IMR-90 (cell line): ENCODE measurements around the gene ATOH8. TPM values are rescaled to one million over a fixed set of nuclear protein-coding genes. Genes with fewer than 3 reads are reported as not detected.

ENCODE experiments used
- ATAC-seq: fragments of 200-7000 bp; cut with Tn5 transposase; 2 replicates; pipeline ENCODE4 v1.9.1; 2020; ENCODE audit warnings: low read depth, mild to moderate bottlenecking, moderate library complexity
- BruUV-seq: library from RNA; stranded (reverse); fragments of 400-500 nt; replicated peaks from 2 replicates; lab custom pipeline; 2021; lab: Mats Ljungman, UMichigan
- CTCF ChIA-PET: fragments of 300-600 bp; formaldehyde crosslinking; extraction: SDS; loops from one replicate; lab custom pipeline; 2021; ENCODE audit warnings: antibody characterized with exemption; lab: Yijun Ruan, JAX
- POLR2A ChIA-PET: fragments of 300-600 bp; sonication (Branson Sonifier 250); formaldehyde crosslinking; loops from one replicate; lab custom pipeline; 2022; ENCODE audit warnings: antibody characterized with exemption; ENCODE audit not compliant: unreplicated experiment; lab: Charles Lee
- DNase-seq: peaks from one replicate; pipeline ENCODE4 v3.0.0; 2013
- H2AFZ ChIP-seq: replicated peaks from 2 replicates; pipeline ENCODE3; 2013; ENCODE audit warnings: low read length, mild to moderate bottlenecking; ENCODE audit not compliant: poor library complexity
- H2AK5ac ChIP-seq: 2 replicates; pipeline ENCODE4 v1.6.1; 2013; ENCODE audit warnings: low read depth, low read length, inconsistent platforms
- H2AK9ac ChIP-seq: replicated peaks from 2 replicates; pipeline ENCODE3; 2013; ENCODE audit warnings: mild to moderate bottlenecking, low read depth, low read length, moderate library complexity; ENCODE audit not compliant: poor library complexity
- H2BK120ac ChIP-seq: 2 replicates; pipeline ENCODE4 v1.6.1; 2013; ENCODE audit warnings: low read depth, low read length, inconsistent platforms
- H2BK15ac ChIP-seq: 3 replicates; pipeline ENCODE4 v1.6.1; 2013; ENCODE audit warnings: low read depth, low read length, inconsistent platforms
- H2BK20ac ChIP-seq: 2 replicates; pipeline ENCODE4 v1.6.1; 2013; ENCODE audit warnings: low read depth, mild to moderate bottlenecking, inconsistent platforms, low read length, moderate library complexity
- H2BK5ac ChIP-seq: 2 replicates; pipeline ENCODE4 v1.6.1; 2013; ENCODE audit warnings: mild to moderate bottlenecking, low read depth, low read length, inconsistent platforms; ENCODE audit not compliant: poor library complexity, severe bottlenecking
- H3K14ac ChIP-seq: replicated peaks from 2 replicates; pipeline ENCODE4 v1.6.1; 2013; ENCODE audit warnings: low read depth, low read length, inconsistent platforms
- H3K18ac ChIP-seq: 2 replicates; pipeline ENCODE4 v1.6.1; 2013; ENCODE audit warnings: low read depth, low read length, control low read depth
- H3K23ac ChIP-seq: 2 replicates; pipeline ENCODE4 v1.6.1; 2013; ENCODE audit warnings: low read depth, low read length, inconsistent platforms
- H3K27ac ChIP-seq: 2 replicates; pipeline ENCODE4 v1.5.1; 2013; ENCODE audit warnings: mild to moderate bottlenecking, control low read depth, low read length; ENCODE audit not compliant: insufficient read depth
- H3K27me3 ChIP-seq: 2 replicates; pipeline ENCODE4 v1.6.1; 2013; ENCODE audit warnings: low read length; ENCODE audit not compliant: control insufficient read depth, insufficient read depth
- H3K36me3 ChIP-seq: 2 replicates; pipeline ENCODE4 v1.6.1; 2013; ENCODE audit warnings: low read length, mixed read lengths; ENCODE audit not compliant: control insufficient read depth, insufficient read depth
- H3K4ac ChIP-seq: 2 replicates; pipeline ENCODE4 v1.6.1; 2013; ENCODE audit warnings: low read depth, low read length, inconsistent platforms
- H3K4me1 ChIP-seq: 2 replicates; pipeline ENCODE4 v1.6.1; 2013; ENCODE audit warnings: low read length, mixed read lengths; ENCODE audit not compliant: control insufficient read depth, insufficient read depth
- H3K4me2 ChIP-seq: 2 replicates; pipeline ENCODE4 v1.6.1; 2013; ENCODE audit warnings: low read depth, mild to moderate bottlenecking, control low read depth, low read length, moderate library complexity
- H3K4me3 ChIP-seq: 2 replicates; pipeline ENCODE4 v1.5.1; 2013; ENCODE audit warnings: low read depth, mild to moderate bottlenecking, control low read depth, low read length, moderate library complexity; ENCODE audit not compliant: insufficient read depth
- H3K56ac ChIP-seq: 2 replicates; pipeline ENCODE4 v1.6.1; 2013; ENCODE audit warnings: low read length, inconsistent platforms; ENCODE audit not compliant: insufficient read depth; ENCODE audit errors: extremely low read depth
- H3K79me1 ChIP-seq, 2 experiments: 2 replicates each; pipeline ENCODE4 v1.6.1; 2013; ENCODE audit warnings: low read length in 2 of 2, inconsistent platforms in 1 of 2, low read depth in 1 of 2
- H3K9ac ChIP-seq: 2 replicates; pipeline ENCODE4 v1.6.1; 2013; ENCODE audit warnings: low read depth, low read length, control low read depth
- H3K9me1 ChIP-seq: 2 replicates; pipeline ENCODE4 v1.6.1; 2013; ENCODE audit warnings: low read length, inconsistent platforms; ENCODE audit not compliant: insufficient read depth
- H3K9me3 ChIP-seq: 2 replicates; pipeline ENCODE4 v1.6.1; 2013; ENCODE audit warnings: low read length; ENCODE audit not compliant: control insufficient read depth, insufficient read depth
- H4K20me1 ChIP-seq: 2 replicates; pipeline ENCODE4 v1.6.1; 2013; ENCODE audit warnings: low read length, inconsistent platforms; ENCODE audit not compliant: insufficient read depth
- H4K5ac ChIP-seq: 2 replicates; pipeline ENCODE4 v1.6.1; 2013; ENCODE audit warnings: mild to moderate bottlenecking, low read depth, low read length, control low read depth
- H4K8ac ChIP-seq, 2 experiments: 2 replicates each; pipeline ENCODE4 v1.6.1; 2013; ENCODE audit warnings: low read depth in 2 of 2, low read length in 2 of 2, control low read depth in 1 of 2, inconsistent platforms in 1 of 2
- H4K91ac ChIP-seq: 2 replicates; pipeline ENCODE4 v1.6.1; 2013; ENCODE audit warnings: low read depth, low read length, inconsistent platforms; ENCODE audit not compliant: insufficient read depth
- CEBPB ChIP-seq: IDR thresholded peaks from 2 replicates; pipeline ENCODE4 v1.6.1; 2012; ENCODE audit warnings: low read depth, low read length, improper control_type of control experiment
- CHD1 ChIP-seq: IDR thresholded peaks from 2 replicates; pipeline ENCODE4 v1.6.1; 2012; ENCODE audit warnings: low read depth, low read length, improper control_type of control experiment
- CTCF ChIP-seq: conservative IDR thresholded peaks from 2 replicates; pipeline ENCODE4 v1.5.1; 2012; ENCODE audit warnings: mild to moderate bottlenecking, low read depth, low read length, improper control_type of control experiment
- ELK1 ChIP-seq: fragments of 150-350 bp; IDR thresholded peaks from 2 replicates; pipeline ENCODE4 v1.6.1; 2016; ENCODE audit warnings: low read depth, mild to moderate bottlenecking, low read length, moderate library complexity, borderline replicate concordance
- FOS ChIP-seq: fragments of 150-350 bp; IDR thresholded peaks from 2 replicates; pipeline ENCODE4 v1.6.1; 2016; ENCODE audit warnings: low read depth, low read length
- MAFK ChIP-seq: IDR thresholded peaks from 2 replicates; pipeline ENCODE4 v1.6.1; 2012; ENCODE audit warnings: low read depth, low read length, improper control_type of control experiment
- MAZ ChIP-seq: IDR thresholded peaks from 2 replicates; pipeline ENCODE4 v1.6.1; 2012; ENCODE audit warnings: low read depth, mild to moderate bottlenecking, low read length, improper control_type of control experiment, moderate library complexity, borderline replicate concordance
- MXI1 ChIP-seq: IDR thresholded peaks from 2 replicates; pipeline ENCODE4 v1.6.1; 2012; ENCODE audit warnings: low read depth, mild to moderate bottlenecking, low read length, moderate library complexity, borderline replicate concordance
- NFE2L2 ChIP-seq: fragments of 150-350 bp; IDR thresholded peaks from 2 replicates; pipeline ENCODE4 v1.6.1; 2016; ENCODE audit warnings: low read depth, mild to moderate bottlenecking, low read length
- POLR2A ChIP-seq: IDR thresholded peaks from 2 replicates; pipeline ENCODE4 v1.6.1; 2012; ENCODE audit warnings: mild to moderate bottlenecking, low read depth, low read length
- RAD21 ChIP-seq: IDR thresholded peaks from 2 replicates; pipeline ENCODE4 v1.6.1; 2012; ENCODE audit warnings: low read length, improper control_type of control experiment
- RFX5 ChIP-seq: IDR thresholded peaks from 2 replicates; pipeline ENCODE4 v1.8.0; 2012; ENCODE audit warnings: low read depth, mild to moderate bottlenecking, low read length, moderate library complexity
- SMC3 ChIP-seq: fragments of 150-350 bp; IDR thresholded peaks from 2 replicates; pipeline ENCODE4 v1.6.1; 2016; ENCODE audit warnings: low read depth, mild to moderate bottlenecking, antibody characterized with exemption, low read length, moderate library complexity
- USF2 ChIP-seq: fragments of 150-350 bp; IDR thresholded peaks from 2 replicates; pipeline ENCODE4 v1.6.1; 2017; ENCODE audit warnings: mild to moderate bottlenecking, antibody characterized with exemption, low read length, low read depth
- WGBS, 2 experiments: methylation state at CpG; one replicate each; pipeline versions ENCODE4 v1.1.5 to v1.1.7; 2013; ENCODE audit warnings: missing lambda C conversion rate in 2 of 2; ENCODE audit not compliant: insufficient read length in 1 of 2; ENCODE audit errors: extremely low coverage in 2 of 2; 5-methylcytosine and 5-hydroxymethylcytosine counted together
- dilution Hi-C: fragments of 300-500 bp; cut with HindIII; formaldehyde crosslinking; loops from one replicate; pipeline ENCODE4 v1.14.3; 2018; ENCODE audit warnings: low sequenced_read_pairs; ENCODE audit not compliant: unreplicated experiment
- in situ Hi-C: fragments of 300-500 bp; cut with MboI; formaldehyde crosslinking; loops from 3 replicates; pipeline ENCODE4 v1.14.3; 2019; ENCODE audit warnings: low sequenced_read_pairs, inconsistent platforms, mixed read lengths
- intact Hi-C: fragments of 100-400 bp; cut with micrococcal nuclease; formaldehyde crosslinking; loops from 2 replicates; pipeline ENCODE4 v1.10.0; 2022
- polyA plus RNA-seq, 3 experiments: library from polyadenylated mRNA; depleted of rRNA; stranded (reverse); fragments of >200 nt; gene quantifications; 2 replicates each; pipeline ENCODE4 v1.2.3, GENCODE V29; 2012; ENCODE audit warnings: low replicate concordance in 1 of 3
- total RNA-seq: library from RNA; depleted of rRNA; stranded (reverse); fragments of >200 nt; gene quantifications from 2 replicates; pipeline ENCODE4 v1.2.3, GENCODE V29; 2012

The ATOH8 gene
- total and polyA plus RNA-seq, 2 of the 4 experiments (the other 2 are of a cell fraction), result 7.9 to 9.0 TPM

GRCh38 chr2:85783796-85784195 lies 30.0 kb downstream of the ATOH8 start:
- no peak overlapping the region for H2BK120ac ChIP-seq
- CTCF ChIA-PET, result no interaction called here
- no peak overlapping the region for H2BK5ac ChIP-seq
- DNase-seq (no peak), ATAC-seq (no peak)
- H3K14ac ChIP-seq, result no peak overlapping the region
- H3K56ac ChIP-seq, result no peak overlapping the region
- intact Hi-C loops (no loop called here), dilution Hi-C loops (no loop called here), in situ Hi-C loops (no loop called here)
- no peak overlapping the region for H2BK20ac ChIP-seq
- no peak for TF ChIP-seq SMC3
- no peak for TF ChIP-seq NFE2L2
- TF ChIP-seq CHD1, result no peak
- TF ChIP-seq CTCF, result no peak
- no peak for TF ChIP-seq MAFK
- no peak for TF ChIP-seq RFX5
- TF ChIP-seq POLR2A, result no peak
- TF ChIP-seq FOS, result no peak
- no peak for TF ChIP-seq RAD21
- no peak for TF ChIP-seq MXI1
- TF ChIP-seq ELK1, result no peak
- no peak for TF ChIP-seq USF2
- no peak for TF ChIP-seq CEBPB
- no peak for TF ChIP-seq MAZ
- H4K5ac ChIP-seq, result no peak overlapping the region
- no peak overlapping the region for H3K4me2 ChIP-seq
- H3K79me1 ChIP-seq, result peaks cover 0 to 23% of the 10 kb centered on the region in 2 experiments; a peak in 3 of 4 replicates
- H2AK5ac ChIP-seq, result no peak overlapping the region
- H3K27ac ChIP-seq, result no peak overlapping the region
- no peak overlapping the region for H3K4me3 ChIP-seq
- no peak overlapping the region for H4K91ac ChIP-seq
- peaks cover 9% of the 10 kb centered on the region; the same call in 1 of the 2 replicates for H3K4me1 ChIP-seq
- POLR2A ChIA-PET, result no interaction called here
- no peak overlapping the region for H3K18ac ChIP-seq
- 100% methylated on average over 2 of the region's 7 CpGs; no CpG with 5 or more reads in 1 of the 2 experiments for WGBS, 2 experiments
- H3K23ac ChIP-seq, result no peak overlapping the region
- peak overlapping the region; percentile 13 for H2AK9ac ChIP-seq
- H4K20me1 ChIP-seq, result peaks cover 5% of the 10 kb centered on the region; the same call in 1 of the 2 replicates
- no peak overlapping the region for H4K8ac ChIP-seq
- H3K36me3 ChIP-seq, result peaks cover 43% of the 10 kb centered on the region
- H2BK15ac ChIP-seq, result no peak overlapping the region
- no peaks in the 10 kb centered on the region for H3K9me3 ChIP-seq
- peaks cover 14% of the 10 kb centered on the region; the same call in 1 of the 2 replicates for H3K9me1 ChIP-seq
- no peak overlapping the region for H3K9ac ChIP-seq
- no peak overlapping the region for H3K4ac ChIP-seq
- H3K27me3 ChIP-seq, result no peaks in the 10 kb centered on the region
- no TSS peak for BruUV-seq
- no peak overlapping the region for H2AFZ ChIP-seq
